CD14-positive monocyte (primary cell): Measurements from ENCODE around the gene TBC1D9B. TPM values are rescaled to one million over a fixed set of nuclear protein-coding genes. Genes with fewer than 3 reads are reported as not detected.

Experiments
- DNase-seq, 3 donors: peaks; one replicate each; pipeline ENCODE4 v3.0.0-alpha.2; 2011 to 2022
- H2AFZ ChIP-seq: 2 replicates; pipeline ENCODE4 v1.6.0; 2012; ENCODE audit warnings: mild to moderate bottlenecking, low read depth, low read length, inconsistent platforms; ENCODE audit not compliant: insufficient read depth, poor library complexity, severe bottlenecking
- H3K27ac ChIP-seq, 2 donors: 1 replicate in 1 of 2; 2 replicates in 1 of 2; pipeline ENCODE4 v1.5.1; 2012 to 2013; ENCODE audit warnings: low read length in 2 of 2, control low read depth in 1 of 2, inconsistent platforms in 1 of 2, low read depth in 1 of 2, mild to moderate bottlenecking in 1 of 2
- H3K27me3 ChIP-seq, 2 donors: one replicate each; pipeline versions ENCODE4 v1.6.0 to v1.6.1; 2011 to 2013; ENCODE audit warnings: low read length in 2 of 2; ENCODE audit not compliant: control insufficient read depth in 2 of 2, insufficient read depth in 2 of 2
- H3K36me3 ChIP-seq, 2 donors: replicated peaks in 1 of 2; 1 replicate in 1 of 2; 2 replicates in 1 of 2; pipeline versions ENCODE4 v1.5.1 to v1.6.1; 2012 to 2013; ENCODE audit warnings: low read length in 2 of 2, control low read depth in 1 of 2, inconsistent platforms in 1 of 2, mild to moderate bottlenecking in 1 of 2; ENCODE audit not compliant: insufficient read depth in 2 of 2, control insufficient read depth in 1 of 2
- H3K4me1 ChIP-seq, 2 donors: 1 replicate in 1 of 2; 2 replicates in 1 of 2; pipeline versions ENCODE4 v1.5.1 to v1.6.1; 2012 to 2013; ENCODE audit warnings: low read length in 2 of 2, control low read depth in 1 of 2, inconsistent platforms in 1 of 2, mild to moderate bottlenecking in 1 of 2, moderate library complexity in 1 of 2; ENCODE audit not compliant: insufficient read depth in 2 of 2, control insufficient read depth in 1 of 2
- H3K4me2 ChIP-seq: replicated peaks from 2 replicates; pipeline ENCODE3; 2012; ENCODE audit warnings: low read length, moderate library complexity, mild to moderate bottlenecking; ENCODE audit not compliant: poor library complexity, severe bottlenecking; ENCODE audit errors: extremely low read depth
- H3K4me3 ChIP-seq, 3 experiments: fragments of 200-600 bp in 1 of 3; sonication (generic) in 1 of 3; replicated peaks in 1 of 3; 1 replicate in 2 of 3; 2 replicates in 1 of 3; pipeline ENCODE4 v1.5.1; 2011 to 2013; ENCODE audit warnings: low read length in 3 of 3, mild to moderate bottlenecking in 3 of 3, control low read depth in 2 of 3, low read depth in 2 of 3, inconsistent platforms in 1 of 3, moderate library complexity in 1 of 3
- H3K79me2 ChIP-seq: 2 replicates; pipeline ENCODE4 v1.6.0; 2012; ENCODE audit warnings: mild to moderate bottlenecking, control low read depth, inconsistent platforms, low read length, moderate library complexity; ENCODE audit not compliant: insufficient read depth
- H3K9ac ChIP-seq: 2 replicates; pipeline ENCODE4 v1.6.0; 2017; ENCODE audit warnings: low read length, mild to moderate bottlenecking; ENCODE audit not compliant: insufficient read depth, poor library complexity, severe bottlenecking
- H3K9me3 ChIP-seq, 2 donors: replicated peaks in 1 of 2; 1 replicate in 1 of 2; 2 replicates in 1 of 2; pipeline versions ENCODE4 v1.5.1 to v1.6.1; 2012 to 2013; ENCODE audit warnings: low read length in 2 of 2, control low read depth in 1 of 2; ENCODE audit not compliant: control insufficient read depth in 1 of 2, insufficient read depth in 1 of 2
- H4K20me1 ChIP-seq: 2 replicates; pipeline ENCODE4 v1.6.0; 2012; ENCODE audit warnings: mild to moderate bottlenecking, low read length, control low read depth, moderate library complexity; ENCODE audit not compliant: insufficient read depth
- H3K27ac Mint-ChIP-seq, 7 donors: one replicate each; pipeline ENCODE4 v1.8.0; 2020; ENCODE audit warnings: mild to moderate bottlenecking in 7 of 7, mixed read lengths in 7 of 7, moderate library complexity in 6 of 7, inconsistent platforms in 2 of 7
- H3K27me3 Mint-ChIP-seq, 3 donors: one replicate each; pipeline ENCODE4 v1.8.0; 2021 to 2022; ENCODE audit warnings: low read depth in 3 of 3, mild to moderate bottlenecking in 3 of 3, mixed read lengths in 3 of 3, moderate library complexity in 3 of 3, inconsistent platforms in 1 of 3
- H3K36me3 Mint-ChIP-seq, 2 donors: one replicate each; pipeline ENCODE4 v1.8.0; 2020; ENCODE audit warnings: mixed read lengths in 2 of 2, inconsistent platforms in 1 of 2, mild to moderate bottlenecking in 1 of 2
- H3K4me1 Mint-ChIP-seq: one replicate; pipeline ENCODE4 v1.8.0; 2020; ENCODE audit warnings: mild to moderate bottlenecking, mixed read lengths
- H3K4me3 Mint-ChIP-seq, 2 donors: one replicate each; pipeline ENCODE4 v1.8.0; 2020; ENCODE audit warnings: mild to moderate bottlenecking in 2 of 2, mixed read lengths in 2 of 2, moderate library complexity in 1 of 2
- H3K9me3 Mint-ChIP-seq, 7 donors: one replicate each; pipeline ENCODE4 v1.8.0; 2020 to 2022; ENCODE audit warnings: mixed read lengths in 7 of 7, mild to moderate bottlenecking in 6 of 7, moderate library complexity in 6 of 7, inconsistent platforms in 2 of 7
- WGBS: methylation state at CpG from one replicate; pipeline ENCODE4 v1.1.5; 2013; ENCODE audit warnings: missing lambda C conversion rate; ENCODE audit not compliant: insufficient coverage; 5-methylcytosine and 5-hydroxymethylcytosine counted together
- intact Hi-C, 2 donors: fragments of 100-400 bp; cut with micrococcal nuclease; formaldehyde crosslinking; loops; one replicate each; pipeline versions ENCODE4 v1.15.0 to v1.15.1; 2023
- polyA plus RNA-seq, 3 donors: library from polyadenylated mRNA; depleted of rRNA in 1 of 3; unstranded in 2 of 3; stranded (reverse) in 1 of 3; fragments of 300-500 nt in 2 of 3; fragments of >200 nt in 1 of 3; fragmentation: Illumina TruSeq in 2 of 3; gene quantifications; 1 replicate in 2 of 3; 2 replicates in 1 of 3; pipeline ENCODE4 v1.2.3, GENCODE V29; 2012 to 2021
- small RNA-seq: library from RNA; depleted of rRNA; stranded (forward); fragments of <200 nt; gene quantifications from one replicate; pipeline ENCODE3, GENCODE V24; 2012; ENCODE audit warnings: low read depth; ENCODE audit not compliant: insufficient read length
- TF ChIP-seq, protein P1 (sequence below): fragments of 200-600 bp; IDR thresholded peaks from one replicate; pipeline ENCODE4 v1.8.0; 2022; ENCODE audit warnings: antibody characterized with exemption, mild to moderate bottlenecking

TBC1D9B gene
- polyA plus RNA-seq, 3 donors: 13.4 to 116 (median 26.3) TPM

DNA sequence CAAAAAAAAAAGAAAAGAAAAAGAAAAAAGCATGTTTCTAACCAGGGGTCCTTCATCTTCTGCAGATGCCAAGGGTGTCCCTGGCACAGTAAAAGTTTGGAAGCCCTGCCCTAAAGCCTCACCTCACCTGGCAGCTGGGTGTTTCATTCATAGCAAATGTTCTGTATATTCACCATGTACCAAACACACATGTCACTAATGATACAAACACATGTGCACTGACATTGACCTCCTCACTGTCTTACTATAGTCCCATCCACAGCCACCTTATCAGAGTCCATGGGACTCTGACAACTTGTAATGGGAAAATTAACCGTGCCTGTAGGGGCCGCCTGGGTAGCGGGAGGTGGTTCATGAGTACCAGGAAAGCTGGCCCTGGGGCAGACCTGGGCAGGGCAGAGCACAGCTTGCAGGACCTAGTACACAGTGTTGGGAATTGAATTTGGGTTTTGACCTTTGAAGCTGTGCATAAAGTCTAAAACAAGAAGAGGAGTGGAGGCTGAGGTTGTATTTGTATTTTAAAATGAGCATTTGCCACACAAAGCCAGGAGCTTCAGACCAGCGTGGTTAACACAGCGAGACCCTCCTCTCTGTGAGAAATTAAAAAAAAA lies 94.6 kb downstream of the TBC1D9B start:
- H3K27ac Mint-ChIP-seq: no peak overlapping the region
- H3K4me1 Mint-ChIP-seq: peaks cover 15% of the 10 kb centered on the region
- H3K27ac ChIP-seq: no peak overlapping the region
- no peaks in the 10 kb centered on the region for H4K20me1 ChIP-seq
- no peak overlapping the region for H3K4me3 Mint-ChIP-seq
- no peaks in the 10 kb centered on the region for H3K9me3 ChIP-seq
- intact Hi-C loops: no loop called here
- peaks cover 9 to 18% (median 16%) of the 10 kb centered on the region in 3 donors for H3K27me3 Mint-ChIP-seq
- no peak overlapping the region for H3K9ac ChIP-seq
- H3K79me2 ChIP-seq: peaks cover 2% of the 10 kb centered on the region
- no peaks in the 10 kb centered on the region for H3K27me3 ChIP-seq
- no peak overlapping the region for H3K4me2 ChIP-seq
- peaks cover 15 to 29% of the 10 kb centered on the region in 2 donors for H3K4me1 ChIP-seq
- H3K36me3 ChIP-seq: peaks cover 0 to 9% of the 10 kb centered on the region in 2 donors
- peaks cover 0 to 7% (median 2%) of the 10 kb centered on the region in 7 donors for H3K9me3 Mint-ChIP-seq
- no peak overlapping the region for H2AFZ ChIP-seq
- no peak overlapping the region for H3K4me3 ChIP-seq
- DNase-seq: no peak
- TF ChIP-seq, protein P1, sequence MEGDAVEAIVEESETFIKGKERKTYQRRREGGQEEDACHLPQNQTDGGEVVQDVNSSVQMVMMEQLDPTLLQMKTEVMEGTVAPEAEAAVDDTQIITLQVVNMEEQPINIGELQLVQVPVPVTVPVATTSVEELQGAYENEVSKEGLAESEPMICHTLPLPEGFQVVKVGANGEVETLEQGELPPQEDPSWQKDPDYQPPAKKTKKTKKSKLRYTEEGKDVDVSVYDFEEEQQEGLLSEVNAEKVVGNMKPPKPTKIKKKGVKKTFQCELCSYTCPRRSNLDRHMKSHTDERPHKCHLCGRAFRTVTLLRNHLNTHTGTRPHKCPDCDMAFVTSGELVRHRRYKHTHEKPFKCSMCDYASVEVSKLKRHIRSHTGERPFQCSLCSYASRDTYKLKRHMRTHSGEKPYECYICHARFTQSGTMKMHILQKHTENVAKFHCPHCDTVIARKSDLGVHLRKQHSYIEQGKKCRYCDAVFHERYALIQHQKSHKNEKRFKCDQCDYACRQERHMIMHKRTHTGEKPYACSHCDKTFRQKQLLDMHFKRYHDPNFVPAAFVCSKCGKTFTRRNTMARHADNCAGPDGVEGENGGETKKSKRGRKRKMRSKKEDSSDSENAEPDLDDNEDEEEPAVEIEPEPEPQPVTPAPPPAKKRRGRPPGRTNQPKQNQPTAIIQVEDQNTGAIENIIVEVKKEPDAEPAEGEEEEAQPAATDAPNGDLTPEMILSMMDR: no peak
- peaks cover 19 to 29% of the 10 kb centered on the region in 2 donors for H3K36me3 Mint-ChIP-seq
- WGBS: 100% methylated on average over 3 of the region's 5 CpGs

GRCh38 chr5:179812135-179812825 lies 95.4 kb downstream of the TBC1D9B start:
- peaks cover 0 to 9% of the 10 kb centered on the region in 2 donors for H3K36me3 ChIP-seq
- H3K4me3 ChIP-seq: no peak overlapping the region
- Mint-ChIP-seq H3K9me3 (peaks cover 0 to 7% (median 0%) of the 10 kb centered on the region in 7 donors), H3K4me3 (no peak overlapping the region), H3K4me1 (peaks cover 9% of the 10 kb centered on the region), H3K36me3 (peaks cover 19 to 26% of the 10 kb centered on the region in 2 donors), H3K27ac (peak overlapping the region in 1 of 7 donors; percentile 52), H3K27me3 (peaks cover 3 to 11% (median 11%) of the 10 kb centered on the region in 3 donors)
- no peak overlapping the region for H3K4me2 ChIP-seq
- H3K9ac ChIP-seq: no peak overlapping the region
- no peaks in the 10 kb centered on the region for H3K9me3 ChIP-seq
- DNase-seq: no peak
- TF ChIP-seq, protein P1: no peak
- H3K27me3 ChIP-seq: no peaks in the 10 kb centered on the region
- H3K79me2 ChIP-seq: peaks cover 2% of the 10 kb centered on the region
- WGBS: 98% methylated on average over 27 of the region's 27 CpGs
- H3K27ac ChIP-seq: no peak overlapping the region
- peaks cover 13 to 29% of the 10 kb centered on the region in 2 donors for H3K4me1 ChIP-seq
- peaks cover 3% of the 10 kb centered on the region for H4K20me1 ChIP-seq
- no peak overlapping the region for H2AFZ ChIP-seq
- intact Hi-C loops: no loop called here

Small RNA genes lying within 50 kb of the gene (small RNA-seq; reads per million reads assigned to genes)
- gene RF00019: not detected

Other genes with a start within 250 kb of the TBC1D9B start
- gene CBY3, start 226.9 kb downstream of the TBC1D9B start, polyA plus RNA-seq: not detected
- gene CANX, start 208.9 kb downstream of the TBC1D9B start, polyA plus RNA-seq: 100 to 1,000 TPM in 2 of 3 donors, 10 to 100 TPM in 1; 78.1 to 368 (median 259) TPM
- gene MAML1, start 175.1 kb downstream of the TBC1D9B start, polyA plus RNA-seq: 10 to 100 TPM in 1 of 3 donors, 1 to 10 TPM in 2; 2.2 to 11.0 (median 2.7) TPM
- 1 to 10 TPM in 1 of 3 donors, under 1 TPM in 2; 0.65 to 2.1 (median 0.69) TPM for gene LTC4S, start 113.9 kb downstream of the TBC1D9B start, polyA plus RNA-seq
- 100 to 1,000 TPM in 1 of 3 donors, 10 to 100 TPM in 2; 12.4 to 151 (median 14.3) TPM for gene MGAT4B, start 101.0 kb downstream of the TBC1D9B start, polyA plus RNA-seq
- gene SQSTM1, start 87.0 kb downstream of the TBC1D9B start, polyA plus RNA-seq: 100 to 1,000 TPM; 182 to 312 (median 275) TPM
- 10 to 100 TPM in 1 of 3 donors, 1 to 10 TPM in 2; 1.2 to 23.0 (median 1.4) TPM for gene MRNIP, start 49.1 kb downstream of the TBC1D9B start, polyA plus RNA-seq
- gene RNF130, start 163.9 kb upstream of the TBC1D9B start, polyA plus RNA-seq: 100 to 1,000 TPM; 294 to 439 (median 376) TPM